Left lobe of liver (tissue), 2 donors: ENCODE measurements around the gene RANBP9. TPM values are rescaled to one million over a fixed set of nuclear protein-coding genes. Genes with fewer than 3 reads are reported as not detected.
A peak's percentile ranks its signal among the peaks of the same experiment; 100 is the strongest.

Experiments
- ATAC-seq: fragments of 200-7000 bp; cut with Tn5 transposase; one replicate; pipeline ENCODE4 v1.9.1; 2020; ENCODE audit warnings: mild to moderate bottlenecking, moderate library complexity
- DNase-seq: peaks from one replicate; pipeline ENCODE4 v3.0.0-alpha.2; 2020; ENCODE audit warnings: low spot score
- total RNA-seq: library from RNA; stranded (reverse); gene quantifications from one replicate; pipeline ENCODE4 v1.2.1, GENCODE V29; 2021
- donor health status: DM: no; HTN: no; CAD: no; lungs with moderate emphysema.
- donor health status: DM: no; HTN: yes; CAD: no.

The RANBP9 gene
- total RNA-seq, 1 donor from 2014 or later: 15.5 TPM

- DNase-seq (no peak), ATAC-seq (no peak)
Observed at GRCh38 chr6:13711324-13711732, 307 bp downstream of the RANBP9 start.

GRCh38 chr6:13710552-13711323 lies 897 bp downstream of the RANBP9 start:
- DNase-seq (peak; percentile 73), ATAC-seq (peak; percentile 50)

DNA sequence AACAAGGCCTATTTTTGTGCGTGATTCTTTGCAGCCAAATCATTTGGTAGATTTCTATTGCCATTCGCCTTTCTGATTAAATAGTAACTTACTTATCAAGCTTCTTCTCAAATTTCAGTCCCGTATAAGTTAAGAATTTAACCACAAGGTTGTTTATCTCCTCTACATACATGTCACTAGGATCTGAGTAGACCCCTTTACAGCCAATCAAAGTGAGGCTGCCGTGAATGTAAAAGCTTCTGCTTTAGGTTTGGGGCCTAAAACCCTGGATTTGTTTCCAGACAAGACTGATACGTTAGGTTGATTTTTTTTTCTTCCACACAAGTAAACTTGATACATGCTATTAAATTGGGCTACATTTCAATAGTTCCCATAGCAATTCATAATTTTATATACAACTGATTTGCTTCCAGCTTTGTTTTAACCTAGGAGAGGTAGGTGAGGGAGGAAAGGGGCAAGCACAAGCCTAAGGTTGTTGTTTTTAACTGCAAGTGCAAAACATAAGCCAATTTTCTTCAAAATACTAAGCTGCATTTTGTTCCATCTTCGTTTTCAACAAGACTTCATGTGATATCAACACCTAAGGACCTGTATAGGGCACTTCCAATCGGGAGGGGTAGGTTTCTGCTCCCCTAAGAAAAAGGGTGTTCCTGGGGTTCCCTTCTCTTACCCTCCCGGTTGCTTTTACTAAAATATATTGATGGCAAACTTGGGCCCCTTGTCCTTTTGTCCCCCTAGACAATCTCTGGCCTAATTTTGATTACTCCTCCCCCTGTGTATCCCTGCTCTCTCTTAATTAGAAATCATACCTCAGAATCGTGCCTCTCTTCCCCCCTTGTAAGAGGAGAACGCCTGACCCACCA lies 1.7 kb downstream of the RANBP9 start:
- DNase-seq (no peak), ATAC-seq (no peak)

GRCh38 chr6:13708736-13709135 lies 2.9 kb downstream of the RANBP9 start:
- no peak for ATAC-seq
- no peak for DNase-seq

- DNase-seq (no peak), ATAC-seq (no peak)
Observed at GRCh38 chr6:13703496-13703895, 8.1 kb downstream of the RANBP9 start.

DNA sequence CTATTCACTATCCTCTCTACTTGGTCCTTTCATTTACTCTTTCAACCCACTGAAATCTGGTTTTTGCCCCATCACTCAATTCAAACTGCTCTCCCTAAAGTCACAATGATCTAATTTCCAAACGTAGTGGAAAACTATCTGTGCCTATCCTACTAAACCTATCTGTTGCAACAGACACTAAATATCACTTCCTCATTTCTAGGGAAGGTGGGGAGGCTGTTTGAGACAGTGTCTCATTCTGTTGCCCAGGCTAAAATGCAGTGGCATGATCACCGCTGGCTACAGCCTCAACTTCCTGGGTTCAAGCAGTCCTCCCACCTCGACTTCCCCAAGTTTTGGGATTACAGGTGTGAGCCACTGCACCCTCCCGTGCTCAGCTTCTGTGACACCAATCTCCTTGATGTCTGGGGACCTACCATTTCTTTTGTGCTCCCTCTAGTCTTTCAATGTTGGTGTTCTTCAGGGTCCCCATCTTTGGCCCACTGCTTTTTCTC lies 8.8 kb downstream of the RANBP9 start:
- DNase-seq (no peak), ATAC-seq (peak; percentile 19)

- ATAC-seq (no peak), DNase-seq (no peak)
Observed at GRCh38 chr6:13700232-13700631, 11.4 kb downstream of the RANBP9 start.

DNA sequence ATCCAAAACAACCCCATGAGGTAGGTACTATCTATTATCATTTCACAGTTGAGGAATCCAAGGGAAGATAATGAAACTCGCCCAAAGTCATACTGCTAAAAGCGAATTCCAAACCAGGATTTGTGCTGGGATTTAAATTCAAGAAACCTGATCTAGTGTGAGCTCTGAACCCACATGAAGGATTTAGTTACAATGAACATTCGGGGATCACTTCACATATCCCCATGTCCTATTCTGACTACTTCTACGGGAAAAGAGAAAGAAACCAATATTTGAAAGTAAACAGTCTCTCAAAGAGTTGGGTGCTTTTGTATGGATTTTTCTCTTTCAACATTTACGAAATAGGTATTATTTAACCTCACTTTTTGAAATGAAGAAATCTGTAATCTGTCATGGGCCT lies 12.9 kb downstream of the RANBP9 start:
- no peak for DNase-seq
- peak; percentile 22 for ATAC-seq

- DNase-seq: no peak
- ATAC-seq: no peak
Observed at GRCh38 chr6:13697857-13698256, 13.8 kb downstream of the RANBP9 start.

DNA sequence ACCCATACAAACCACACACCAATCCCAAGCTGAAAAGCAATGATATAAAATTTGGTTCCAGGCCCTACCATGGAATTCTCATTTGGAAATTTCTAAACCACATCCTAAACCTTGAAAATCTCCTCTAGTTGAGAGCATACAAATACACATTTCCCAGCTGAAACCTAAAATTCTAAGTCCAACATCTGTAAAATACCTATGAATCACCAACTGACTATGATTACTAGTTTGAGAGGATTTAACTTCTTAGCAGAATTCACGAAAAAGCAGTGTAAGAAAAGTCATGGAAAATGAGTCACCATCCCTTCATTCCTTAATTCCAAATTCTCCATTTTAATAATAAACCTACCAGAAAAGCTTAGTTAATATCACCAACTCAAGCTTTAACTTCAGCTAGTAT lies 15.4 kb downstream of the RANBP9 start:
- DNase-seq: no peak
- ATAC-seq: no peak

- no peak for DNase-seq
- ATAC-seq: no peak
Observed at GRCh38 chr6:13695252-13695651, 16.4 kb downstream of the RANBP9 start.

GRCh38 chr6:13694562-13694961 lies 17.1 kb downstream of the RANBP9 start:
- no peak for DNase-seq
- no peak for ATAC-seq

DNA sequence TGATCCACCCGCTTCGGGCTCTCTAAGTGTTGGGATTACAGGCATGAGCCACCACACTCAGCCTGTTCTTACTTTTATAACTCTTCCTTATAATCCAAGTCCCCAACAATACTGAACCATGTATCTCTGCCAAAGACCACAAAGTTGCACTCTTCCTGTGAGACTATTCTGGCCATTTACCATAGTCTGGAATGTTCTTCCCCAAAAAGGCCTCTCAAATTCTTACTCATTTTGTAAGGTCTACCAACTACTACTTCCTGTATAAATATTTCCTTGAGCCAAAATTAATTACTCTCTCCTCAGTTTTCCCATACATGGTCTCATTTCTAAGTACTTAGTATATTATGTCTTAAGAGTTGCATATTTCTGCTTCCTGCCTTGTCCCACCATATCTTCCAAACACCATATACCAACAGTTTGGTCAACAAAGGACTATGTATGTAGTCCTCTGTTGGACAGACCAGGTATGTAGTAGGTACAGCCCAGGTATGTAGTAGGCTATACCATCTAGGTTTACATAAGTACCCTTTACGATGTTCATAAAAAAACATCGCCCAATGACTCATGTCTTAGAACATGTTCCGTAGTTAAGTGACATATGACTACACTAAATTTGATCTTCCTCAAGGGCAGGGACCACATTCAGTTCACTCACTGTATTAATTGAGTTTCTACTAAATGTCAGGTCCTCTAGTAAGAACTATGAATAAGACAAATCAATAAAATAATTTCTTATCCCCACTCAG lies 22.0 kb downstream of the RANBP9 start:
- DNase-seq (no peak), ATAC-seq (no peak)

DNA sequence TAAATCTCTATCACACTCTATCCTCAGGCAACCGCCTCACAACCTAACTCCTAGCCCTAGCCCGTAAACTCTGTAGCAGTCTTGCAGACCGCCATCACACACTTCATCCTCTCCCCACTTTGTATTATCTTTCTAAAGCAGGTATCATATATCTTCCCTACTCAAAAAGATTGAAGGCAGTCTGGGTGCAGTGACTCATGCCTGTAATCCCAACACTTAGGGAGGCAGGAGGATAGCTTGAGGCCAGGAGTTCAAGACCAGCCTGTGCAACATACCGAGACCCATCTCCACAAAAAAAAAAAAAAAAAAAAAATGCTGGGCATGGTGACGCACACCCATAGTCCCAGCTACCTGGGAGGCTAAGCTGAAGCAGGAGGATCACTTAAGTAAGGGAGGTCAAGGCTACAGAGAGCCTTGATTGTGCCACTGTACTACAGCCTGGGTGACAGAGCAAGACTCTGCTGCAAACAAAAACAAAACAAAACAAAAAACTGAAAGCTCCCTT lies 22.9 kb downstream of the RANBP9 start:
- DNase-seq (no peak), ATAC-seq (no peak)

GRCh38 chr6:13687917-13688351 lies 23.7 kb downstream of the RANBP9 start:
- no peak for DNase-seq
- no peak for ATAC-seq

DNA sequence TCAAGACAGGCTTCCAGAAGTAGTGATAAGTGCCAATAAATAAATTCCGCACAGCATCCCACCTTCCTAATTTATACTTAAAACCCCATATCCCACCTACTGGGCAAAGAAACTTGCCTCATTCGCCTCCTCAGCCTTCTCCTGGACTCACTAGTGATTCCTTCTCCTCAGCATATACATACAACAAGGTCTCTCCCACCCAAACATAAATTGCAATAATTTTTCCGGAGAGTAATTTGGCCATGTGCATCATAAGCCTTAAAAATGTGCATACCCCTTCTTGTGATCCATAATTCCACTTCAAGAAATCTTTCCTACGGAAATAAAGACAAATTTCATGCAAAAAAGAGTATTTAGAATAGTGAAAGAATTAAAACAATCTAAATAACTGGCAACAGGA lies 26.8 kb downstream of the RANBP9 start:
- DNase-seq (no peak), ATAC-seq (no peak)

- DNase-seq: no peak
Observed at GRCh38 chr6:13683038-13683437, 28.6 kb downstream of the RANBP9 start.

GRCh38 chr6:13682346-13682745 lies 29.3 kb downstream of the RANBP9 start:
- no peak for DNase-seq
- no peak for ATAC-seq

More at GRCh38 chr6:13683038-13683437, 28.6 kb downstream of the RANBP9 start:
- no peak for ATAC-seq

DNA sequence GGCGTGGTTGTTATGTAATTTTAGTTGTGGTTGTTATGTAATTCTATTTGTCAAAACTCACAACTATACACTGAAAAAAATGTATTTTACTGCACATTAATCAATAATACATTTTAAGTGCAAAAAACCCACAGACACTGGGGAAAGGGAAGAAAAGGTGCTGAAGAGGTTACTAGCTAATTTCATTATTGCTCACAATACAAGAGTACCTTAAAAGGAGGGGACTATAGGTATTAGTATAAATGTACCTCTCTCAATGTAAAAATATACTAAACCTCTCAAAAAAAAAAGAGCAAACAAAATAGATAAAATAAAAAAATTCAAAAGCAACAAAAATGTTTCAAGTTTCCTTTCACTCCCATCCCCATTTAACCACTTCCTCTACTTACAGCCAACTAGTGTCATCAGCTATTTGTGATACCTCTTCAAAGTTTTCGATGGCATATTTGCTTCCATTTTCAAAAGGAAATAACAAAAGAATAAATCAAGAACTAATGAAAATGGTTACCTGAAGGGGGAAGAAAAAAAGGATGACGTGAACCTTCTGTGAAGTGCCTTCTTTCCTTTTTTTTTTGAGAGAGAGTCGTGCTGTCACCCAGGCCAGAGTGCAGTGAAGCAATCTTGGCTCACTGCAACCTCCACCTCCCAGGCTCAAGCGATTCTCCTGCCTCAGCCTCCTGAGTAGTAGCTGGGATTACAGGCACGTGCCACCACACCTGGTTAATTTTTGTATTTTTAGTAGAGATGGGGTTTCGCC lies 30.2 kb downstream of the RANBP9 start:
- ATAC-seq (no peak), DNase-seq (no peak)

DNA sequence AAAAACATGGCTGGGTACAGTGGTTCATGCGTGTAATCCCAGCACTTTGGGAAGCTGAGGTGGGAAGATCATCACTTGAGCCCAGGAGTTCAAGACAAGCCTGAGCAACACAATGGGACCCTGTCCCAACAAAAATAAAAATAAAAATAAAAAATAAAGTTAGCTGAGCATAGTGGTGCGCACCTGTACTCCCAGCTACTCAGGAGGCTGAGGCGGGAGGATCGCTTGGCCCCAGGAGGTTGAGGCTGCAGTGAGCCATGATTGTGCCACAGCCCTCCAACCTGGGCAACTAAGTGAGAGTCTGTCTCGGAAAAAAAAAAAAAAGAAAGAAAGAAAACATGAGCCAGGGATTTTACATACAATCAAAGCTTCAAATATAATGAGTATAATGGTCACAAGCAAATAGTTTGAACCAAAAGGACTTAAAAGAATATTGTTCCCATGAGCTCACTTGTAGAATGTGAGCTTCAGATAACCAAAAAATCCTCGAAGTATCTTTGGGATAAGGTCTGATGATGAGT lies 31.1 kb downstream of the RANBP9 start:
- ATAC-seq: no peak

More for the DNA sequence above, 31.1 kb downstream of the RANBP9 start:
- no peak for DNase-seq
